GM12865 (cell line): ENCODE data around the gene POLR2J.
"Not testable (repeated sequence)": the region's sequence is repeated elsewhere in the genome, so short reads cannot be mapped to it uniquely, and the experiment has no call there.

Source experiments
- DNase-seq: peaks from one replicate; pipeline ENCODE4 v3.0.0; 2010; ENCODE audit warnings: low read depth
- H3K4me3 ChIP-seq: 2 replicates; pipeline ENCODE4 v1.5.1; 2011; ENCODE audit warnings: mild to moderate bottlenecking, low read depth, low read length, control low read depth
- TF ChIP-seq, protein P1 (sequence below): IDR thresholded peaks from 2 replicates; pipeline ENCODE4 v1.5.1; 2011; ENCODE audit warnings: low read length, control low read depth, low read depth, inconsistent platforms; ENCODE audit not compliant: insufficient read depth; ENCODE audit errors: missing control alignments

POLR2J gene

DNA sequence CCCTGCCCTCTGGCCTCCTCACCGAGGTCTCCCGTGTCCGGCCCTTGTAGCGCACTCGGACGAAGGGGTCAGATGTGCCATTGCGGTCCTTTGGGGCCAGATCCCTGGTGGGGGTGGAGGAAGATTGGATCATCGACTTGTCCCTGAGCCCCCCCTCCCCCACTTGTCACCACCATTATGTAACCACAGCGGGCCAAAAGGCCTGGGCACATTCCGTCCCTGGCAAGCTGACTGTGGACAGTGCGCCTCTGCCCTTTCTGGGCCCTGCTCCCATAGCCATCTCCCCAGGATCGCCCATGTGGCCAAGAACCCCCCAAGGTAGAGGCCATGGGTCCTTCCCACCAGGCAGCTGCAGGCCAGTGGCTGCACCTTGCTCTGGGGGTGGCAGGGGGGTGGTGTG lies 24.4 kb upstream of the POLR2J start:
- H3K4me3 ChIP-seq, DNase-seq: not testable (repeated sequence)

- H3K4me3 ChIP-seq, DNase-seq: not testable (repeated sequence)
Observed at GRCh38 chr7:102498321-102498720, 19.6 kb upstream of the POLR2J start.

DNA sequence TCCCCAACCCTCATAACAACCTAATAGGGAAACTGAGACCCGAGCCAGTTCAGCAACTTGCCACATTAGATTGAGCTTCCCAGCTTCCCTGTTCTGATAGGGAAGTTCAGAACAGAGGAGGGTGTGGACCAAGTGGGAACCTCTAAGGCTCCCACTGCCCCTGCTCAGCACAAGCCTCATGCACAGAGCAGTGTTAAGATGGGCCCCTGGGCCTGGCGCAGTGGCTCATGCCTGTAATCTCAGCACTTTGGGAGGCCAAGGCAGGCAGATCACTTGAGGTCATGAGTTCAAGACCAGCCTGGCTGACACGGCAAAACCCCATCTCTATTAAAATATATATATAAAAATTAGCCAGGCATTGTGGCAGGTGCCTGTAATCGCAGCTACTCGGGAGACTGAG lies 18.6 kb upstream of the POLR2J start:
- not testable (repeated sequence) for H3K4me3 ChIP-seq, DNase-seq

DNA sequence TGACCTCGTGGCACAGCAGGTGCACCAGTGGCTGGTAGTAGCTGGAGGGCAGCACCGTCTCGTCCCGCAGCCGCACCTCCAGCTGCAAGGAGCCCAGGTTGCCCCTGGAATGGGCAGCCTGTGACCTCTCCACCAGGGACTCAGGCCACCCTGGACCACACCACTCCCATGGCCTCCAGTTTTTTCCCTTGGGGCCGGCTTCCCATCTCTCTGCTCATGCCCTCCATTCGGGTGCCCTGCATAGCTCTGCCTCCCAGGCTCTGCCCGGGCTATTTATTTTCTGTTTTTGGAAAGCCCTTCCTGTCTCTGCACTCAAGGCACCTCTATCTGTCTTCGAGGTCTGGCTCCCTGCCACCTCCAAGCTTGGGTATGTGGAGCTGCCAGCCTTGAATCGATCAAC lies 18.1 kb upstream of the POLR2J start:
- not testable (repeated sequence) for DNase-seq, H3K4me3 ChIP-seq

GRCh38 chr7:102494473-102495149 lies 15.9 kb upstream of the POLR2J start:
- not testable (repeated sequence) for DNase-seq, H3K4me3 ChIP-seq

DNA sequence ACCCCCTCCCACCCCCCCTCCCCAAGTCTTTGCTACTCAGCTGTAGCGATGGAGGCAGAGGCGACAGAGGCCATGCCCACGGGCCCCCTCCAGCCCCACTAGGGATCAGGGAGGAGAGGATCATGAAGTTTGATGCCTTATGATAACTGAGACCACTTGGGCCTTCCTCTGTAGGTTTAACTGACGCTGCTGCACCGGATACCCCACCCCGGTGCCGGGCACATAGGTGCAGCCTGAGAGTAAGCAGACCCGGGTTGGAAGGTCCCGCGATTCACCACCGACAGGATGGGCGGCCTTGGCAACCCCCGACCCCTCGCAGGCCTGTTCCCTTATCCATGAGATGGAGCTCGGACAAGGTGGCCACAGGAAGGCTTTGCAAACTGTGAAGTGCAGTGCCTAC lies 15.3 kb upstream of the POLR2J start:
- not testable (repeated sequence) for DNase-seq, H3K4me3 ChIP-seq

- not testable (repeated sequence) for H3K4me3 ChIP-seq, DNase-seq
Observed at GRCh38 chr7:102493220-102493935, 14.7 kb upstream of the POLR2J start.

GRCh38 chr7:102490529-102491075 lies 11.9 kb upstream of the POLR2J start:
- DNase-seq, H3K4me3 ChIP-seq: not testable (repeated sequence)

DNA sequence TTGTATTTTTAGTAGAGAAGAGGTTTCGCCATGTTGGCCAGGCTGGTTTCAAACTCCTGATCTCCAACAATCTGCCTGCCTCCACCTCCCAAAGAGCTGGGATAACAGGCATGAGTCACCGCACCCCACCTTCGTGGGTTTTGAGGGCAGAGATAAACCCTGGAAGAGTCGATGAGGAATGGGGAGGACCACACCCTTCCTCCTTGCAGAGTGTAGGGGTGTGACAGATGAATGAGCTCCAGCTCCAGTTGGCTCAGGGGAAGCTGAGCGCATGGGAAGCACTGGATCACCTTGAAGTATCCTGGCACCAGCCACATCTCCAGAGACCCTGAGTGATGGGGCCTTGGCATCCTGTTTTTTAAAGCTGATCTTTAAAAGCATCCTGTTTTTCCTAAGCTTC lies 5.6 kb upstream of the POLR2J start:
- not testable (repeated sequence) for H3K4me3 ChIP-seq, DNase-seq

DNA sequence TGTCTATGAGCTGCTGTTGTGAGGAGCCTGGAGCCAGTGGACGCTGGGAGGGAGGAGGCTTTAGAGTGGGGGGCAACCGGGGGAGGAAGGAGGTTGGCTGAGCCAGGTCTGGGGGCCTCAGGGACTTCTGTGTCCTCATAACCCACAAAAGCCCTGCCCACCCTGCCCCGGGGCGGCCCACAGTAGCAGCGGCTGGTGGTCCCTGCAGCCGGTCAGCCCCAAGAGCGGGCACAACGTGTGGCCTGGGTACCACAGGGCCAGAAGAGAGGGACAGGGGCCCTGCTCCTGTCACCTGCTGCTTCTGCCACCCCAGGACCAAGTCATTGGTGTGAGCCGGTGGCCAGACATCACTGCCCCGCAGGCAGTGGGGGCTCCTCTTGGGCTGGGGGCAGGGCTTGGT lies 3.2 kb upstream of the POLR2J start:
- DNase-seq, H3K4me3 ChIP-seq: not testable (repeated sequence)

- TF ChIP-seq, protein P1, sequence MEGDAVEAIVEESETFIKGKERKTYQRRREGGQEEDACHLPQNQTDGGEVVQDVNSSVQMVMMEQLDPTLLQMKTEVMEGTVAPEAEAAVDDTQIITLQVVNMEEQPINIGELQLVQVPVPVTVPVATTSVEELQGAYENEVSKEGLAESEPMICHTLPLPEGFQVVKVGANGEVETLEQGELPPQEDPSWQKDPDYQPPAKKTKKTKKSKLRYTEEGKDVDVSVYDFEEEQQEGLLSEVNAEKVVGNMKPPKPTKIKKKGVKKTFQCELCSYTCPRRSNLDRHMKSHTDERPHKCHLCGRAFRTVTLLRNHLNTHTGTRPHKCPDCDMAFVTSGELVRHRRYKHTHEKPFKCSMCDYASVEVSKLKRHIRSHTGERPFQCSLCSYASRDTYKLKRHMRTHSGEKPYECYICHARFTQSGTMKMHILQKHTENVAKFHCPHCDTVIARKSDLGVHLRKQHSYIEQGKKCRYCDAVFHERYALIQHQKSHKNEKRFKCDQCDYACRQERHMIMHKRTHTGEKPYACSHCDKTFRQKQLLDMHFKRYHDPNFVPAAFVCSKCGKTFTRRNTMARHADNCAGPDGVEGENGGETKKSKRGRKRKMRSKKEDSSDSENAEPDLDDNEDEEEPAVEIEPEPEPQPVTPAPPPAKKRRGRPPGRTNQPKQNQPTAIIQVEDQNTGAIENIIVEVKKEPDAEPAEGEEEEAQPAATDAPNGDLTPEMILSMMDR = peak; percentile 30
- DNase-seq = not testable (repeated sequence)
Observed at GRCh38 chr7:102479982-102480637, 1.4 kb upstream of the POLR2J start.

GRCh38 chr7:102479209-102479584 lies 475 bp upstream of the POLR2J start:
- not testable (repeated sequence) for H3K4me3 ChIP-seq, DNase-seq

More at GRCh38 chr7:102479982-102480637, 1.4 kb upstream of the POLR2J start:
- H3K4me3 ChIP-seq = not testable (repeated sequence)

DNA sequence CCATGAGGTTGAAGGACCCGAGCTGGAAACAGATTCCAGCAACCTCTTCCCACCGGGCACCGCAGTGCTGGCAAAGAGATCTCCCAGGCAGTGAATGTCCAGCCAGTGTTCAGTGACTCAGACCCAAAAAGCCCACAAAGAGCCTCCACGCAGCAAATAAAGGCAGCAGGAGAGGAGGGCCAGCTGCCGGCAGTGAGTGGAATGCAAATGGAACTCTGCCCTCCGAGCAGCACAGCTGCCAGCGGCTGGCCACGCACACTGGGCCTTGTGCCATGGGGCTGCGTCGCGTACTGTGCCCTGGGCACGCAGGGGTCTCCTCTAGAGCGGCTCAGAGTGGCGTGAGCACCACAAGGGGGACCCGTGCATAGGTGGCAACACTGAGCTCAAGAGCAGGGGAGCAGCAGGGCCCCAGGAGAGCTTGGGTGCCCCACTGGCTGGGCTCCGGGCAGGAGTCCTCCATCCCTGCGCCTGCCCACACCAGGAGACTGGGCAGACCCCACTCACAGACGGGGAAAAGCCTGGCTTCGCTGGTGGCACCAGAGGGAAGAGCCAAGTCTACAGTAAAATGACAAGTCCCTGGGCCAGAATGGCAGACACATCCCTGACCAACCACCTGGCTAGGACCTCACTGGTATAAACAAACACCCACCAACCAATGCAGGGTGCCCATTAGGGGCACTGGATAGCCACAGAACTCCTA lies 3.8 kb downstream of the POLR2J start:
- not testable (repeated sequence) for H3K4me3 ChIP-seq, DNase-seq

GRCh38 chr7:102474116-102474515 lies 4.6 kb downstream of the POLR2J start:
- not testable (repeated sequence) for DNase-seq, H3K4me3 ChIP-seq
